B cell (primary cell): ENCODE results near the gene ATP5MC3.

Experiments
- CTCF ChIP-seq: fragments of 200-600 bp; IDR thresholded peaks from one replicate; pipeline ENCODE4 v1.8.0; 2022; ENCODE audit warnings: antibody characterized with exemption, mild to moderate bottlenecking
- EZH2 ChIP-seq: IDR thresholded peaks from 2 replicates; pipeline ENCODE4 v1.6.1; 2012; ENCODE audit warnings: borderline replicate concordance, low read depth, mild to moderate bottlenecking, moderate library complexity, low read length; ENCODE audit not compliant: insufficient read depth, poor library complexity, severe bottlenecking

GRCh38 chr2:175181104-175181876 lies at the start of gene ATP5MC3:
- peak; percentile 22 for TF ChIP-seq CTCF
- TF ChIP-seq EZH2, result no peak
